ENCODE measurements around the gene ITGA4.

ITGA4 gene

GRCh38 chr2:181515719-181516118, 58.5 kb downstream of the ITGA4 start:
- DNase-seq (ENCODE audit: low read depth), result no peak

GRCh38 chr2:181516992-181517391, 59.8 kb downstream of the ITGA4 start:
- no peak for DNase-seq (ENCODE audit: low read depth)

DNA sequence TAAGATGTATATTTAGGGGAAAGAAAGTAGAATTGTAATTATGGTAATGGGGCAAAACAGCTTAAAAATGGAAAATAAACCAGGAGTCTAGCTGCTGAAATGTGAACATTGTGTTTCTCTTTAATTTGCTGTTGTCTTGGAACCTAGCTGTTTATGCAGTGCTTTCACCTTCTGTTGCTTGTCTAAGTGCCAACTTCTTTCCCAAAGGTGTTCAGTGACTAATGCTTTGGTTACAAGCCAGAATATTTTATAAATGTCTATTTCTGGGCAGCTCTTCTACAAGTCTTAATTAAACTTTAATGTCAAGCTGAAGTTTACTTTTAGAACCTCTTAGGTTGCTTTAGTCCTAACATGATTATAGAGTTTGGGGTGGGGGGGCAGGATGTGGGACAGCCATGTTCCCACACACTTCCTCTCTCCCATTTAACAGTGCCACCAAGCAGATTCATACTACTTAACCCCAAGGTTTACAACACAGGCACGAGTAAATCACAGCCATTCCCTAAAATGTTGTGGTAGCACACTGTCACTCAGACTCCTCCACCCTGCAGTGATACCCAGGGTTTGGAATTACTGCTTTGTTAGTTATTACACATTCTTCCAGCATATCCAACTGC, 60.6 kb downstream of the ITGA4 start:
- no peak for DNase-seq (ENCODE audit: low read depth)

DNA sequence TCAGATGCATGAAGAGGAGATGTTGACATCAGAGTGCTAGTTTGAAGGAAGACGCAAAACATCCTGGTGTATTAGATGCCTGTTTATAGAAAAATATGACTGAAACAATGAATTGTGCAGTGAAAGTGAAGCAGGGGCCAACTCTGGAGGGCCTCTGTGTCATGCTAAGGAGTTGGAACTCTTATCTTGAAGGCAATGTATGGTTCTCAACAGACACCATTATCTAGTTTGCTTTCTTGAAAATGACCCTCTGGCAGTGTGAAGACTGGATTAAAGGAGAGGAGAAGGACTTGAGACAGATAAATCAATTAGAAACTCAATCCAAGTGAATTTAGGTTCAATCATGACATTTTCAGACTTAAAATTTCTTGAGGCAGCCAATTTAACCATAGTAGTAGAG, 63.1 kb downstream of the ITGA4 start:
- no peak for DNase-seq (ENCODE audit: low read depth)

DNA sequence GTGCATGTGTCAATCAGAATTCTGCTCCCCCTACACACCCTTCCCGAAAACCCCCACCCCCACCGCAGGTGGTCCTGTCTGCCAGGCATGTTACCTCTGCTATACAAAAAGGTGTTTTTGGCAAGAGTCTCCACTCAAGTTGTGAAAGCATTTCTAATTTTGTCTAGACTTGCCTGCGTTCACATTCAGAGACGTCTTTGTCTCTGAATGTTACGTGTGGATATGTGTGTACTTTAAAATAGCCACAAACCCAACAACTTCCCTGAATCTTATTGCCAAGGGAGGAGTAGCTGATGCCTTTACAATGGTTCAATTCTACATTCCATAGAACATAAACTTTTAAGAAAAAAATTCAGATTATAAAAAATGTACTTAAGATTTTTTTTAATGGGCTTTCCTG, 66.6 kb downstream of the ITGA4 start:
- DNase-seq (ENCODE audit: low read depth), result no peak

DNA sequence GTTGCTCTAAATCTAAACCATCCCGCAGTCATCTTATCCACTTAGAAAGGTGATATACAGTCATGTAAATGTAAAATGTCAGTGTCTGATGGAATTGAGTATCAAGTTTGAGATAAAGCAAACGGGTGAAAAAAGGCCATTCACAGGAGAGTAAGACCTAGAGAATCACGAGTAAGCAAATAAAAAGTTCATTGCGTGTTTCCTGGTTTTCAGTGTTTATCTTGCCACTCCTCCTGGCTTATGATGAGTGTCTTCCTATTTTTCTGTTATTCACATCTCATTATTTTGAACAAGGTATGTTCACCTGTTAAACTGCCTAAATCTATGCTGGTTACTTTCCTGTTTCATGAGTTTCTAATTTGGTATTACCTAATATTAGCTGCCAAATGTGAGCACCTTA, 68.8 kb downstream of the ITGA4 start:
- no peak for DNase-seq (ENCODE audit: low read depth)

GRCh38 chr2:181527058-181527457, 69.9 kb downstream of the ITGA4 start:
- DNase-seq (ENCODE audit: low read depth), result no peak

- no peak for DNase-seq (ENCODE audit: low read depth)
Measured at GRCh38 chr2:181528441-181528840, 71.3 kb downstream of the ITGA4 start.

DNA sequence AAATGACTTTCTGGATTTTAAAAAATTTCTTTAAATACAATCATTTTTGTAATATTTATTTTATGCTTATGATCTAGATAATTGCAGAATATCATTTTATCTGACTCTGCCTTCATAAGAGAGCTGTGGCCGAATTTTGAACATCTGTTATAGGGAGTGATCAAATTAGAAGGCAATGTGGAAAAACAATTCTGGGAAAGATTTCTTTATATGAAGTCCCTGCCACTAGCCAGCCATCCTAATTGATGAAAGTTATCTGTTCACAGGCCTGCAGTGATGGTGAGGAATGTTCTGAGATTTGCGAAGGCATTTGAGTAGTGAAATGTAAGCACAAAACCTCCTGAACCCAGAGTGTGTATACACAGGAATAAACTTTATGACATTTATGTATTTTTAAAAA, 79.5 kb downstream of the ITGA4 start:
- DNase-seq (ENCODE audit: low read depth), result no peak

- DNase-seq (ENCODE audit: low read depth), result no peak
Measured at GRCh38 chr2:181540421-181540820, 83.2 kb downstream of the ITGA4 start.

DNA sequence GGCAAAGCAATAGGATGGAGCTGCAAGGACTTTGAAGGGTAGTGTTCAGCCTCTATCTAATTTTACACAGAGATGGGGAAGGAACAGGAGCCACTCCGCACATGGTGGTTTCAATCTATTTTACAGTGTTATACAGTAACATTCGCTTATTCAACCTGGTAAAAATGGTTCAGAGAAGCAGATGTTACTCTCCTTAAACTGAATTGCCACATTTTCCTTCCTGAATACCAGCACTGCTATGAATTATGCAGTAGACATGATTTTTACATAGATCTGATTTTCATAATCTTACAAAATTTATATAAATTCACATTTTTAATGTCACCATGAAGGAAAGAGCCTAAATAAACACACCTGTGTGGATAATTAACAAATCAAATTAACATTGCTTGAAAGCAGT, 85.0 kb downstream of the ITGA4 start:
- no peak for DNase-seq (ENCODE audit: low read depth)

GRCh38 chr2:181546086-181546485, 88.9 kb downstream of the ITGA4 start:
- DNase-seq (ENCODE audit: low read depth), result peak; percentile 63

GRCh38 chr2:181552808-181553207, 95.6 kb downstream of the ITGA4 start:
- DNase-seq (ENCODE audit: low read depth), result no peak

- DNase-seq (ENCODE audit: low read depth), result no peak
Measured at GRCh38 chr2:181553244-181553643, 96.1 kb downstream of the ITGA4 start.

DNA sequence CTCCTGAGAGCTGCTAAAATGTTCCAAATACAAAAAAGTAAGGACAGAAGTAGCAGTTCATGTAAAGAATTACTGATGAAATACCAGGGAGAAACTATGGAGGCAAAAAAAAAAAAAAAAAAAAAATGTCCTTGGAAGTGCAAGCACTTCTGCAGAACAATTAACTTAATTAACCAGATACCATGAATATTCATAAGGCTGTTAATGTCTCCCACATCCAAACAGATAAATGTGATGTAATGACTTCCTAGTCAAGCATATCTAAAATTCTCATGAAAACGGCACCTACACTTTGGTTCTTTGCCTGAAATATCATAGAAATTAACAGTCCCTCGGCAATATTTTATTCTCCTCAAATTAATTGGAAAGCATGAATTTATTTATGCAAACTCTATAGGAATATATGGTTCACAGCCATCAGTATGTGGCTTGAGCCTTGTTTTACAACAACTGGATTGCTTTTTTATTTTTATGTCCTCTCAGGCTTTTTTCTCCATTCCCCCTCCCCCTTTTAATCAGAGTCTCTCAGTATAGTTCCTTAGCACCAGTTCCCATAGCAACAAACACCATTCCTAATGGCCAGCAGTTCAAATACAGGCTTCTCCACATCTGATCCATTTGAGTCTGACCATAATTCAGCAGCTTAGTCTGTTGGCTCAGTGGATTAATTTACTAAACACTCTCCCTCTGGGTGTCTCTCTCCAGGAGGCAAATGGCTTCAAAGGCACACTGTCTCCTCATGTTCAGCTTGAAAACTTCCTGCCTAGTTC, 97.1 kb downstream of the ITGA4 start:
- no peak for DNase-seq (ENCODE audit: low read depth)

- DNase-seq (ENCODE audit: low read depth), result no peak
Measured at GRCh38 chr2:181558371-181558770, 101.2 kb downstream of the ITGA4 start.

- no peak for DNase-seq (ENCODE audit: low read depth)
Measured at GRCh38 chr2:181563101-181563692, 106.0 kb downstream of the ITGA4 start.

- DNase-seq (ENCODE audit: low read depth), result no peak
Measured at GRCh38 chr2:181566334-181567032, 109.3 kb downstream of the ITGA4 start.

DNA sequence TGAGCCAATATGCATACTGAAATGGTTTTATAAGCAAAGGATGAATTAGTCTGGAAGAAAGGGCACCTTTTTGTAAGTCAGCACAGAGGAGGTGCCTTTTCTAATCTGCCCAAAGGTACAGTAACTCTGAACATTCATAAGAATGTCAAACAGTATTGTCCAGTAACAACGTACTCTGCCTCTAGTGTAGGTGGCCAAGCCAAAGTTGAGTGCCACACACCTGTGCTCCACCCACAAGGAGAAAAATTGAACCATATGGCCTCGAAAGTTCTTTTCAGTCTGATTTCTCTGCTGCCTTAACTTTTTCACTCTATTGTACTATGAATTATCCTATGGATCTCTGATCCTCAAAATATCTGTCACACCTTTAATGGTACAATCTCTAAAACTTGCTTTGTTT, 112.9 kb downstream of the ITGA4 start:
- no peak for DNase-seq (ENCODE audit: low read depth)

DNA sequence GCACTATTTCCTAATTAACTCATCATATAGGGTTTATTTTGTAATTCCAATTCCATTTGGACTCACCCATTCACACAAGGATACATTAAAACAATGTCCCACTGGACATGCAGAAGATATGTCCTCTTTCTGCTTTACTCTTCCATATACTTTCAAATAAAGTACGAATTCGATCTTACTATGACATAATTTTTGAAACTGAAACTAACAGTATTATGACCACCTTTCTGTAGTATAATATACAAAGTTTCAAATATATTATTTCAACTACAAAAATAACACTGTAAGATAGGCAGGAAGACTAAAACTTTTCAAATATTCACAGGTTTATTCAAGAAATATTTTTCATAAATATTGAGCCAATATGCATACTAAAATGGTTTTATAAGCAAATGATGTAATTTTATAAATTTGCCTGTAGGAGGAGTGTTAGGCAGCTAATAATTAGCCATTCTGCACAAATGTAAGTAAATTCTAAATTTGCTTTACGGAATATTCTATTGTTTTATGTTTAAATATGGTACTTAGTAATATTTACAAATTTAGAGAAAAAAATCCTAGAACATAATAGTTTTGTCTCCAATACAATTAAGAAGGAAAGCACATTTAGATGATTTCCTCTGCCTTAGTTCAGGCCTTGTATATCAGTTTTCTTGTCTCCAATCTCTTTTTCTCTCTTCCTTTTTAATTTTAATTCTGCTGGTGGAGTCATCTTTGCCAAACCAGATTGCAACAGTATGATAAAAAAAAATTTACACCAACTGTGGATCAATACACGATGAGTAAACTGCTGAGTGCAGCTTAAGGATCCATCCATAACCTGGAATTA, 113.9 kb downstream of the ITGA4 start:
- DNase-seq (ENCODE audit: low read depth), result peak; percentile 36

DNA sequence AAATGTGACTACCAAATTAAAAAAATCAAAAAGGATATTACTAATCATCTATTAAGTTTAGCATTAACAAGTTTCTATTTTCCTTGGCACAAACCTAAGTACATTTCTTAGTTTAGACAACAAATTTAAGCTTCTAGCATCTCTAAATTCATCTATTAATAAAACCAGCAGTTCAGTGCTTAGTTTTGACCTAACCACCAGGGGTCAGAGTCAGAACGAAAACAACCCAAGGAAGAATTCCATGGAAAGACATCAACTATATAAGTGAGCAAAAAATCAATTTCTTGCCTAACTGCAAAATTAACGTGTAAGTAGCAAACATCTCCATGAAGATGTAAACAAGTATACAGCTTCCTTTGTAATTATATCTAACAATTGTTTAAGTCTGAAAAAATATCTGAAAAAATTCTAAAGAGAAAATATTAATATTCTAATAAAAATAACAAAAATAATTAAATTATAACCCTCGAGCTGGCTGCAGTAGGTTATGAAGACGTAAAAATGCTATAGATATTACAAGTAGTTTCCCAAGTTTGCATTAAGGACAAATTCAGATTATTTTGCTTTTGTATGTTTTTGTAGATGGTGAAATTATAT, 116.1 kb downstream of the ITGA4 start:
- peak; percentile 66 for DNase-seq (ENCODE audit: low read depth)

GRCh38 chr2:181574321-181574720, 117.1 kb downstream of the ITGA4 start:
- no peak for DNase-seq (ENCODE audit: low read depth)

Data from ELR (cell line).